GM12878 (cell line): Measurements from ENCODE around the gene LIMD2. TPM values are rescaled to one million over a fixed set of nuclear protein-coding genes. Genes with fewer than 3 reads are reported as not detected.

ENCODE experiments used
- ATAC-seq: fragments of 200-7000 bp; cut with Tn5 transposase; 3 replicates; pipeline ENCODE4 v1.9.1; 2020; ENCODE audit warnings: mild to moderate bottlenecking, moderate library complexity
- BruUV-seq: library from RNA; stranded (reverse); fragments of 400-500 nt; replicated peaks from 2 replicates; lab custom pipeline; 2021; lab: Mats Ljungman, UMichigan
- CTCF ChIA-PET: fragments of 300-600 bp; sonication (Branson Sonifier 250); formaldehyde crosslinking; extraction: SDS; loops from one replicate; lab custom pipeline; 2021; ENCODE audit warnings: inconsistent platforms; lab: Yijun Ruan, JAX
- POLR2A ChIA-PET: fragments of 350-600 bp; formaldehyde crosslinking; extraction: SDS; loops from one replicate; lab custom pipeline; 2021; ENCODE audit warnings: inconsistent platforms; lab: Charles Lee
- RAD21 ChIA-PET: fragments of 300-600 bp; sonication (Branson Sonifier 250); formaldehyde crosslinking; loops from one replicate; lab custom pipeline; 2023; ENCODE audit warnings: antibody characterized with exemption; ENCODE audit not compliant: unreplicated experiment; lab: Charles Lee
- SMC1A ChIA-PET: fragments of 300-600 bp; sonication (Branson Sonifier 250); formaldehyde crosslinking; loops from one replicate; lab custom pipeline; 2023; ENCODE audit not compliant: unreplicated experiment, uncharacterized antibody; lab: Charles Lee
- DNase-seq: peaks from one replicate; pipeline ENCODE4 v3.0.0-alpha.2; 2011; ENCODE audit warnings: low read depth, low spot score
- FAIRE-seq: peaks from 3 replicates; lab custom pipeline; 2011; peaks lifted over from hg19 to GRCh38; lab: Jason Lieb, UNC
- H2AFZ ChIP-seq: 2 replicates; pipeline ENCODE4 v1.6.0; 2011; ENCODE audit warnings: low read depth, low read length, control low read depth; ENCODE audit not compliant: control insufficient read depth
- H3K27ac ChIP-seq: 2 replicates; pipeline ENCODE4 v1.5.1; 2011; ENCODE audit warnings: control low read depth; ENCODE audit not compliant: control insufficient read depth, insufficient read depth
- H3K27me3 ChIP-seq, 2 experiments: replicated peaks in 1 of 2; 2 replicates each; pipeline versions ENCODE4 v1.6.0 to v1.6.1; 2011; ENCODE audit warnings: low read length in 1 of 2; ENCODE audit not compliant: control insufficient read depth in 2 of 2, insufficient read depth in 2 of 2
- H3K36me3 ChIP-seq, 2 experiments: 2 replicates each; pipeline ENCODE4 v1.5.1; 2011; ENCODE audit warnings: low read length in 1 of 2; ENCODE audit not compliant: control insufficient read depth in 2 of 2, insufficient read depth in 2 of 2
- H3K4me1 ChIP-seq: 2 replicates; pipeline ENCODE4 v1.6.1; 2011; ENCODE audit warnings: mild to moderate bottlenecking, low read length, moderate library complexity, mixed read lengths; ENCODE audit not compliant: control insufficient read depth, insufficient read depth
- H3K4me2 ChIP-seq: 2 replicates; pipeline ENCODE4 v1.6.0; 2011; ENCODE audit warnings: control low read depth; ENCODE audit not compliant: control insufficient read depth, insufficient read depth
- H3K4me3 ChIP-seq: fragments of 200-600 bp; sonication (generic); 2 replicates; pipeline ENCODE4 v1.5.1; 2016
- H3K79me2 ChIP-seq: 2 replicates; pipeline ENCODE4 v1.6.0; 2011; ENCODE audit warnings: low read length; ENCODE audit not compliant: control insufficient read depth, insufficient read depth
- H3K9ac ChIP-seq: 2 replicates; pipeline ENCODE4 v1.8.0; 2011; ENCODE audit warnings: low read length, control low read depth, mixed read lengths; ENCODE audit not compliant: control insufficient read depth, insufficient read depth
- H3K9me3 ChIP-seq: replicated peaks from 3 replicates; pipeline ENCODE4 v1.5.1; 2011; ENCODE audit warnings: mild to moderate bottlenecking, low read length; ENCODE audit not compliant: control insufficient read depth, insufficient read depth
- H4K20me1 ChIP-seq: 2 replicates; pipeline ENCODE4 v1.6.0; 2011; ENCODE audit not compliant: control insufficient read depth, insufficient read depth
- FOS ChIP-seq: IDR thresholded peaks from 3 replicates; pipeline ENCODE4 v1.6.1; 2011; ENCODE audit warnings: borderline replicate concordance; ENCODE audit not compliant: insufficient read length; ENCODE audit errors: extremely low read depth
- IRF3 ChIP-seq: fragments of 450-650 bp; IDR thresholded peaks from 2 replicates; pipeline ENCODE4 v1.6.1; 2014; ENCODE audit warnings: mild to moderate bottlenecking
- LARP7 ChIP-seq: fragments of 450-650 bp; IDR thresholded peaks from 2 replicates; pipeline ENCODE4 v1.6.1; 2017; ENCODE audit warnings: mild to moderate bottlenecking
- NFIC ChIP-seq: IDR thresholded peaks from 2 replicates; pipeline ENCODE4 v1.6.1; 2012; ENCODE audit warnings: low read depth, mild to moderate bottlenecking, inconsistent platforms, low read length, moderate library complexity
- NKRF ChIP-seq: fragments of 450-650 bp; conservative IDR thresholded peaks from 2 replicates; pipeline ENCODE4 v1.6.1; 2017; ENCODE audit warnings: mild to moderate bottlenecking, moderate library complexity
- PAX8 ChIP-seq: fragments of 450-650 bp; IDR thresholded peaks from 2 replicates; pipeline ENCODE4 v1.6.1; 2017; ENCODE audit warnings: mild to moderate bottlenecking, moderate library complexity
- POLR2A ChIP-seq: IDR thresholded peaks from 2 replicates; pipeline ENCODE4 v1.6.1; 2011; ENCODE audit warnings: low read depth, mild to moderate bottlenecking, low read length
- SMARCA5 ChIP-seq: fragments of 450-650 bp; IDR thresholded peaks from 2 replicates; pipeline ENCODE4 v1.6.1; 2017; ENCODE audit warnings: mild to moderate bottlenecking
- SREBF1 ChIP-seq: IDR thresholded peaks from 2 replicates; pipeline ENCODE4 v1.6.1; 2012; ENCODE audit warnings: mild to moderate bottlenecking, low read length
- STAT1 ChIP-seq: fragments of 450-650 bp; conservative IDR thresholded peaks from 2 replicates; pipeline ENCODE4 v1.6.1; 2014; ENCODE audit warnings: antibody characterized with exemption, mild to moderate bottlenecking
- ZBTB33 ChIP-seq: fragments of 450-650 bp; IDR thresholded peaks from 2 replicates; pipeline ENCODE4 v1.6.1; 2017; ENCODE audit warnings: mild to moderate bottlenecking
- ZNF24 ChIP-seq: fragments of 450-650 bp; IDR thresholded peaks from 2 replicates; pipeline ENCODE4 v1.6.1; 2017; ENCODE audit warnings: antibody characterized with exemption, mild to moderate bottlenecking
- ZNF687 ChIP-seq: fragments of 450-650 bp; IDR thresholded peaks from 2 replicates; pipeline ENCODE4 v1.6.1; 2017; ENCODE audit warnings: mild to moderate bottlenecking, moderate library complexity
- WGBS: methylation state at CpG from one replicate; pipeline ENCODE4 v1.1.6; 2016; ENCODE audit warnings: low lambda C conversion rate; ENCODE audit not compliant: insufficient replicate concordance, insufficient coverage; ENCODE audit errors: missing lambda C conversion rate; 5-methylcytosine and 5-hydroxymethylcytosine counted together
- in situ Hi-C: fragments of 300-500 bp; cut with MboI; formaldehyde crosslinking; loops from 9 replicates; pipeline ENCODE4 v1.14.3; 2018; ENCODE audit warnings: mixed read lengths
- intact Hi-C: fragments of 100-400 bp; cut with micrococcal nuclease; formaldehyde crosslinking; loops from one replicate; pipeline ENCODE4 v1.14.2; 2022; ENCODE audit not compliant: unreplicated experiment
- polyA plus RNA-seq, 11 experiments: library from polyadenylated mRNA; depleted of rRNA in 4 of 11; unstranded in 6 of 11; stranded (reverse) in 5 of 11; fragments of >200 nt; fragmentation: Nextera tagmentation in 4 of 11; fragmentation: Illumina TruSeq in 1 of 11; extraction: Ambion mirVana in 4 of 11; extraction: Trizol in 1 of 11; gene quantifications; 1 replicate in 1 of 11; 2 replicates in 10 of 11; pipeline versions ENCODE4 v1.2.1 to v1.2.3, GENCODE V29; 2011 to 2016; ENCODE audit warnings: inconsistent platforms in 2 of 11, missing spikeins in 2 of 11, low read depth in 1 of 11
- total RNA-seq, 4 experiments: library from RNA; depleted of rRNA in 3 of 4; stranded (reverse); fragments of >200 nt in 3 of 4; fragmentation: Illumina TruSeq in 1 of 4; extraction: Trizol in 1 of 4; gene quantifications; 2 replicates each; pipeline versions ENCODE4 v1.2.1 to v1.2.3, GENCODE V29; 2013 to 2021

LIMD2 gene
- total and polyA plus RNA-seq, 10 of the 15 experiments (the other 5 are each of a cell fraction or from before 2014, with no cell fraction given): 1.1 to 339 (median 181) TPM

GRCh38 chr17:63705657-63706056 is 5.7 kb upstream of the LIMD2 start (continued):
- no peak for TF ChIP-seq ZBTB33
- no peak for TF ChIP-seq NKRF
- no peak for TF ChIP-seq PAX8
- no peak for TF ChIP-seq SMARCA5
- TF ChIP-seq, all 136 proteins: peak for 0

- WGBS: 73% methylated on average over 9 of the region's 9 CpGs
- no peak for ATAC-seq
- intact Hi-C loops: no loop called here
- SMC1A ChIA-PET: no interaction called here
- Histone ChIP-seq H3K27me3 (no peaks in the 10 kb centered on the region), H2AFZ (no peak overlapping the region), H4K20me1 (no peaks in the 10 kb centered on the region), H3K9ac (no peak overlapping the region), H3K79me2 (peaks cover 32% of the 10 kb centered on the region), H3K4me2 (no peak overlapping the region), H3K9me3 (no peaks in the 10 kb centered on the region), H3K36me3 (peaks cover 4 to 12% of the 10 kb centered on the region in 2 experiments), H3K4me3 (no peak overlapping the region), H3K4me1 (peaks cover 14% of the 10 kb centered on the region), H3K27ac (no peak overlapping the region)
- DNase-seq: no peak
- POLR2A ChIA-PET: no interaction called here
- no TSS peak for BruUV-seq
- RAD21 ChIA-PET: no interaction called here
- CTCF ChIA-PET: no interaction called here
- no peak for FAIRE-seq
- in situ Hi-C loops: no loop called here
- TF ChIP-seq LARP7 (no peak), ZNF687 (no peak), ZNF24 (no peak), IRF3 (no peak), STAT1 (no peak), NKRF (no peak), POLR2A (no peak), FOS (no peak), SREBF1 (no peak), NFIC (no peak)
Measured at GRCh38 chr17:63704836-63705235, 4.9 kb upstream of the LIMD2 start.
